Tibial artery (tissue), 4 donors: ENCODE measurements around the gene ZNF841.

Source experiments
- DNase-seq, 2 donors: peaks; one replicate each; pipeline ENCODE4 v3.0.0-alpha.2; 2019
- H3K27ac ChIP-seq, 2 donors: fragments of 200-600 bp; sonication (generic) in 1 of 2; 1 replicate in 1 of 2; 2 replicates in 1 of 2; pipeline ENCODE4 v1.5.1; 2018 to 2019; ENCODE audit warnings: mild to moderate bottlenecking in 1 of 2
- H3K27me3 ChIP-seq, 2 donors: fragments of 200-600 bp; sonication (generic) in 1 of 2; one replicate each; pipeline versions ENCODE4 v1.5.1 to v1.6.0; 2016 to 2019
- H3K36me3 ChIP-seq, 3 donors: fragments of 200-600 bp; sonication (generic) in 2 of 3; one replicate each; pipeline ENCODE4 v1.5.1; 2016 to 2019; ENCODE audit warnings: mild to moderate bottlenecking in 2 of 3
- H3K4me1 ChIP-seq, 4 donors: fragments of 200-600 bp; sonication (generic) in 2 of 4; 1 replicate in 3 of 4; 2 replicates in 1 of 4; pipeline ENCODE4 v1.5.1; 2016 to 2019
- H3K4me3 ChIP-seq, 2 donors: fragments of 200-600 bp; sonication (generic) in 1 of 2; 1 replicate in 1 of 2; 2 replicates in 1 of 2; pipeline ENCODE4 v1.5.1; 2018 to 2019; ENCODE audit warnings: mild to moderate bottlenecking in 2 of 2
- H3K9me3 ChIP-seq, 3 donors: fragments of 200-600 bp; sonication (generic) in 1 of 3; one replicate each; pipeline ENCODE4 v1.5.1; 2016 to 2019
- intact Hi-C: fragments of 100-400 bp; cut with DNase I; formaldehyde crosslinking; loops from one replicate; pipeline ENCODE4 v1.15.0; 2023; ENCODE audit warnings: low total_unique reads
- TF ChIP-seq, protein P1 (sequence below), 2 experiments: fragments of 200-600 bp in 1 of 2; fragments of 450-650 bp in 1 of 2; IDR thresholded peaks; one replicate each; pipeline ENCODE4 v1.5.1; 2017 to 2019; ENCODE audit warnings: antibody characterized with exemption in 2 of 2, mild to moderate bottlenecking in 1 of 2, moderate library complexity in 1 of 2

Gene ZNF841

DNA sequence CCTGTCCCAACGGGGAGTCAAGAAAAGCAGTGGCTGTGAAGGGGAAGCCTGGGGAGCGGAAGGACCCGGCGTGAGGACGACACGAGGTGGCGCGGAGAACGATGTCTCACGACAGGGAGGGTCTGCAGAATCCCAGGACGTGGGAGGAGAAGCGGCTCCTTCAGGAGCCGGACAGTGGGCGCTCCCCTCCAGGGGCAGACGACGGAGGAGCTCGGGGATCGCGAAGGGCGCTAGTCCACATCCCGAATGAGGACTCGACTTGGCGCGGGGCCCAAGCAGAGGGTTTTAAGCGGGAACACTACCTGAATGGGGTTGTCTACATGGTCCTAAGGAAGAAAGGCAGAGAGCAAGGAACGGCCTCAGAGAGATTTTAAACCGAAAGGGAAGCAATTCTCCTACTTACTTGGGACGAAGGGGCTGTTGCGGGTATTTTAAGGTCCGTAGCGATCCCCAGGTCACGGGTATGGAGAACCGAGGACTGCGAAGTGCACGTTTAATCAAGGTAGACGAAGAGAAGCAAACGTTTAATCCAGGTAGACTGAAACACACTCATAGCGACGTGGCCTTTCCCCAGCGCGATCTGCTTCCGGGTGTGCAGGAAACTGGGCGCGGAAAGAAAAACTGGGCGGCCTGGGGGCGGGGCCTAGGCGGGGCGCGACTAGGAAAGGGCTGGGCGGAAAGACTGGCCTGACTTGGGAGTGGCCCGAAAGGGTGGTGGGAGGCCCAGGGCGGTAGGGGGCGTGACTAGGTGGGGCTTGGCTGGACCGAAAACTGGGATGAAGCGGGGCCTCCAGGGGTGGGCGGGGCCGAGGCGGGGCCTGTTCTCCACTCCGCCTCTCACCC, at the start of gene ZNF841:
TSS of gene ZNF841 (minus strand) at position 594 of the 843 bp plus-strand sequence. CDS start 10,964 bp downstream, outside the sequence.
- peak within 1 kb of the TSS; percentile 78 to 80 for H3K27ac ChIP-seq
- no peaks in the 10 kb centered on the region for H3K27me3 ChIP-seq
- DNase-seq, result peak; percentile 95 to 99
- peaks cover 0 to 27% (median 10%) of the 10 kb centered on the region in 3 donors for H3K9me3 ChIP-seq
- TF ChIP-seq, protein P1, sequence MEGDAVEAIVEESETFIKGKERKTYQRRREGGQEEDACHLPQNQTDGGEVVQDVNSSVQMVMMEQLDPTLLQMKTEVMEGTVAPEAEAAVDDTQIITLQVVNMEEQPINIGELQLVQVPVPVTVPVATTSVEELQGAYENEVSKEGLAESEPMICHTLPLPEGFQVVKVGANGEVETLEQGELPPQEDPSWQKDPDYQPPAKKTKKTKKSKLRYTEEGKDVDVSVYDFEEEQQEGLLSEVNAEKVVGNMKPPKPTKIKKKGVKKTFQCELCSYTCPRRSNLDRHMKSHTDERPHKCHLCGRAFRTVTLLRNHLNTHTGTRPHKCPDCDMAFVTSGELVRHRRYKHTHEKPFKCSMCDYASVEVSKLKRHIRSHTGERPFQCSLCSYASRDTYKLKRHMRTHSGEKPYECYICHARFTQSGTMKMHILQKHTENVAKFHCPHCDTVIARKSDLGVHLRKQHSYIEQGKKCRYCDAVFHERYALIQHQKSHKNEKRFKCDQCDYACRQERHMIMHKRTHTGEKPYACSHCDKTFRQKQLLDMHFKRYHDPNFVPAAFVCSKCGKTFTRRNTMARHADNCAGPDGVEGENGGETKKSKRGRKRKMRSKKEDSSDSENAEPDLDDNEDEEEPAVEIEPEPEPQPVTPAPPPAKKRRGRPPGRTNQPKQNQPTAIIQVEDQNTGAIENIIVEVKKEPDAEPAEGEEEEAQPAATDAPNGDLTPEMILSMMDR (IDR thresholded peaks at IDR 0.05), result no peak
- peak within 1 kb of the TSS; percentile 68 to 76 for H3K4me3 ChIP-seq
- peaks cover 0 to 34% (median 20%) of the 10 kb centered on the region in 4 donors for H3K4me1 ChIP-seq
- intact Hi-C loops, result no loop called here
- H3K36me3 ChIP-seq, result peaks cover 16 to 26% (median 22%) of the 10 kb centered on the region in 3 donors

DNA sequence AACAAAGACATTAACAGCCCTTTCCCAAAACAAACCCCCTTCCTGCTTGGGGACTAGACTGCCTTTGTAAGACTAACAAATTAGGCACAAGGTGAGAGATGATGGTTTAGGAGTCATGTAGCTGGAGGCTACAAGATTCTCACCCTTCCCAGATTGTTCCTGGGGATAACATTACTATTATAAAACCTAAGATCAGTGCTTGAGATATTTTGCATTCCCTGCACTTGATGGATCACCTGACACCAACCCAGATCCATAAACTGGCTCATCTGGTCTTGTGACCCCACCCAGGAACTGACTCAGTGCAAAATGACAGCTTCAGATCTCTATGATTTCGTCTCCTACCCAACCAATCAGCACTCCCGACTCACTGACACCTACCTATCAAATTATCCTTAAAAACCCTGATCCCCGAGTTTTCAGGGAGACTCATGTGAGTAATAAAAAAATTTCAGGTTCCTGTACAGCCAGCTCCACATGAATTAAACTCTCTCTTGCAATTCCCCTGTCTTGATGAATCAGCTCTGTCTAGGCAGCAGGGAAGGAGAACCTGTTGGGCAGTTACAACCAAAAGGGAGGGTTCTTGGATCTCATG, 46.5 kb upstream of the ZNF841 start:
- Histone ChIP-seq H3K4me3 (no peak overlapping the region), H3K27ac (no peak overlapping the region), H3K9me3 (no peaks in the 10 kb centered on the region), H3K4me1 (peaks cover 0 to 21% (median 8%) of the 10 kb centered on the region in 4 donors), H3K36me3 (no peaks in the 10 kb centered on the region), H3K27me3 (no peaks in the 10 kb centered on the region)
- TF ChIP-seq, protein P1 (IDR thresholded peaks at IDR 0.05), result no peak
- intact Hi-C loops, result no loop called here
- DNase-seq, result no peak

DNA sequence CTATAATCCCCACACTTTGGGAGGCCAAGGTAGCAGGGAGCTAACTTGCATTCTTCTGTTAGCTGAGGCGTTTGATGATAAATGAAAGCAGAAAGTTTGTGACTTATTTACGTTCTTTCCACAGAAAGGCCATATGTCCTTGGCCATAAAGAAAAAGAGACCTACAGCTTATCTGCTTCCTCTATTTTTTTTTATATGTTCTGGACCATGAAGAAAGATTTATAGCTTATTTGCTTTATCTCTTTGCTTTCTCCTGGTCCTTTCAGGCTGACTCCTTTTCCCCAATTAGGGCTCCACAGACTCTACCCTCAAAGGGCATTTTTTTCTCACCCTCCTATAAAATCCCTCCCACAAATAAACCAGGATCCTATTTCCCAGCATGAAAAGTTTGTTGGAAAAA, 45.6 kb upstream of the ZNF841 start:
- Histone ChIP-seq H3K27me3 (no peaks in the 10 kb centered on the region), H3K9me3 (no peaks in the 10 kb centered on the region), H3K4me1 (peaks cover 0 to 21% (median 8%) of the 10 kb centered on the region in 4 donors), H3K27ac (peak overlapping the region in 1 of 2 donors; percentile 90), H3K36me3 (no peaks in the 10 kb centered on the region), H3K4me3 (no peak overlapping the region)
- TF ChIP-seq, protein P1 (IDR thresholded peaks at IDR 0.05), result no peak
- intact Hi-C loops, result no loop called here
- no peak for DNase-seq

DNA sequence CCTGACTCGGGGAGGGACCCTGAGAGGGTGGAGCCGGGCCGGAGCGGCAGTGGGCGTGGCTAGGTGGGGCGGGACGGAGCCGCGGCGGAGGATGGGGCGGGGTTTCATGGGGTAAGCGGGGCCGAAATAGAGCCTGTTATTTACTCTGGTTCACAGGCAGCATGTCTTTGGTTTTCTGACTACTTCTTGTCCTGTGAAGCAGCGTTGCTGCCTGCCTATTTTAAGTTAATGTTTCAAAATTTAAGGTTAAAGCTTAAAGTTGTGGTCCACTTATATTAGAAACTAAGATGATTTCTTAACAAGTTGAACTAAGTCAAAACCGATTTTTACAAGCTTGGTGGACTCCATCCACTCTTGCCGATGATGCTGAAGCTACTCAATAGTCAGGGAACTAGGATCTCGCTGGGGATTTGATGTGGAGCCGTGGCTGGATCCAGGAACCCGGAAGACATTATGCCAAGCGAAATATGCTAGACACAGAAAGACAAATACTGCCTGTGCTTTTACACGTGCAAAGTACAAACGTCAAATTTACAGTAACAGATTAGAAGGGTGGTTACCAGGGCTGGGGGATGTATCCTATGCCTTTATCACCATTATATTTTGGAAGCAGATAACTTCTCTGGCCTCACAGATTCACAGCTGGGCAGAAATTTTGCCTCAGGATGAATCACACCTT, 44.6 kb upstream of the ZNF841 start:
- H3K27ac ChIP-seq, result peak overlapping the region; percentile 84 to 90
- no peak for DNase-seq
- peaks cover 0 to 21% (median 8%) of the 10 kb centered on the region in 4 donors for H3K4me1 ChIP-seq
- peak overlapping the region; percentile 65 to 79 for H3K4me3 ChIP-seq
- H3K9me3 ChIP-seq, result no peaks in the 10 kb centered on the region
- H3K27me3 ChIP-seq, result no peaks in the 10 kb centered on the region
- H3K36me3 ChIP-seq, result no peaks in the 10 kb centered on the region
- intact Hi-C loops, result no loop called here
- TF ChIP-seq, protein P1 (IDR thresholded peaks at IDR 0.05), result no peak

DNA sequence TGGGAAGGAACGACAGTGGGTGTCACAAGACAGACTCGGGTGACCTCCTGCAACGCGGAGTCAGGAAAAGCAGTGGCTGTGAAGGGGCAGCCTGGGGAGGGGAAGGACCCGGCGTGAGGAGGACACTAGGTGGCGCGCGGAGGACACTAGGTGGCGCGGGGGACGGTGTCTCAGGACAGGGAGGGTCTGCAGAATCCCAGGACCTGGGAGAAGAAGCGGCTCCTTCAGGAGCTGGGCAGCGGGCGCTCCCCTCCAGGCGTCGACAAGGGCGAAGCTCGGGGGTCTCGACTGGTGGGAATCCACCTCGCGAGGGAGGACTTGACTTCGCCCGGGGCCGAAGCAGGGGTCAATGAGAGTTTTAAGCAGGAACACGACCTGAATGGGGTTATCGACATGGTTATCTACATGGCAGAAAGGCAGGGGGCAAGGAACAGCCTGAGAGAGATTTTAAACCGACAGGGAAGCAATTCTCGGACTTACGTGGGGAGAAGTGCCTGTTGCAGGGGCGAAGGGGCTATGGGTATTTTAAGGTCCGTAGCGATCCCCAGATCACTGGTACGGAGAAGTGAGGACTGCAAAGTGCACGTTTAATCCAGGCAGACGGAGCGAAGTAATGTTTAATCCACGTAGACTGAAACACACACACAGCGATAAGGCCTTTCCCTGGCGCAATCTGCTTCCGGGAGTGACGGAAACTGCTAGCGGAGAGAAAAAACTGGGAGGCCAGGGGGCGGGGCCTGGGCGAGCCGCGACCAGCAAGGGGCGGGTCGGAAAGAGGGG, 43.9 kb upstream of the ZNF841 start, which contains the start of gene ZNF616:
TSS of gene ZNF616 (minus strand) at position 687 of the 780 bp plus-strand sequence. CDS start 9,426 bp downstream, outside the sequence.
- Histone ChIP-seq H3K4me3 (peak within 1 kb of the TSS; percentile 65 to 79), H3K9me3 (no peaks in the 10 kb centered on the region), H3K4me1 (peaks cover 0 to 21% (median 8%) of the 10 kb centered on the region in 4 donors), H3K27ac (peak within 1 kb of the TSS; percentile 84 to 90), H3K36me3 (no peaks in the 10 kb centered on the region), H3K27me3 (no peaks in the 10 kb centered on the region)
- intact Hi-C loops, result loop anchor here (1.0 to 2.0 kb wide), 3 partner anchors 31 to 97 kb away; no protein-coding TSS in a partner anchor
- DNase-seq, result peak; percentile 95 to 99
- TF ChIP-seq, protein P1 (IDR thresholded peaks at IDR 0.05), result peak; percentile 83 to 86
